Left ventricle myocardium inferior (tissue), 1 donor: ENCODE measurements around the gene OPHN1. TPM values are rescaled to one million over a fixed set of nuclear protein-coding genes. Genes with fewer than 3 reads are reported as not detected.

Experiments
- DNase-seq: peaks from one replicate; pipeline ENCODE4 v3.0.0-alpha.2; 2020
- H3K27ac ChIP-seq: fragments of 200-600 bp; replicated peaks from 2 replicates; pipeline ENCODE4 v1.8.0; 2021
- H3K27me3 ChIP-seq: fragments of 200-600 bp; 2 replicates; pipeline ENCODE4 v1.8.0; 2021; ENCODE audit warnings: low read depth
- H3K36me3 ChIP-seq: fragments of 200-600 bp; 2 replicates; pipeline ENCODE4 v1.8.0; 2021
- H3K4me1 ChIP-seq: fragments of 200-600 bp; 2 replicates; pipeline ENCODE4 v1.8.0; 2021
- H3K4me3 ChIP-seq: fragments of 200-600 bp; 2 replicates; pipeline ENCODE4 v1.8.0; 2021; ENCODE audit warnings: mild to moderate bottlenecking, moderate library complexity
- H3K9me3 ChIP-seq: fragments of 200-600 bp; replicated peaks from 2 replicates; pipeline ENCODE4 v1.8.0; 2021
- intact Hi-C: fragments of 100-400 bp; cut with micrococcal nuclease; formaldehyde crosslinking; loops from one replicate; pipeline ENCODE4 v1.11.0; 2022
- total RNA-seq: library from RNA; stranded (reverse); fragmentation: NEBNext Ultra II Directional; extraction: Animal tissue kit (Norgen Biotek cat#: 25700); gene quantifications from one replicate; pipeline ENCODE4 v1.2.1, GENCODE V29; 2021
- TF ChIP-seq, protein P1 (sequence below): fragments of 200-600 bp; IDR thresholded peaks from 2 replicates; pipeline ENCODE4 v1.8.0; 2021; ENCODE audit warnings: antibody characterized with exemption, mild to moderate bottlenecking, borderline replicate concordance
- donor health status: DM: no; HTN: yes; CAD: no; lungs with severe emphysema.

The OPHN1 gene
- total RNA-seq, 1 donor from 2014 or later: 5.0 TPM

DNA sequence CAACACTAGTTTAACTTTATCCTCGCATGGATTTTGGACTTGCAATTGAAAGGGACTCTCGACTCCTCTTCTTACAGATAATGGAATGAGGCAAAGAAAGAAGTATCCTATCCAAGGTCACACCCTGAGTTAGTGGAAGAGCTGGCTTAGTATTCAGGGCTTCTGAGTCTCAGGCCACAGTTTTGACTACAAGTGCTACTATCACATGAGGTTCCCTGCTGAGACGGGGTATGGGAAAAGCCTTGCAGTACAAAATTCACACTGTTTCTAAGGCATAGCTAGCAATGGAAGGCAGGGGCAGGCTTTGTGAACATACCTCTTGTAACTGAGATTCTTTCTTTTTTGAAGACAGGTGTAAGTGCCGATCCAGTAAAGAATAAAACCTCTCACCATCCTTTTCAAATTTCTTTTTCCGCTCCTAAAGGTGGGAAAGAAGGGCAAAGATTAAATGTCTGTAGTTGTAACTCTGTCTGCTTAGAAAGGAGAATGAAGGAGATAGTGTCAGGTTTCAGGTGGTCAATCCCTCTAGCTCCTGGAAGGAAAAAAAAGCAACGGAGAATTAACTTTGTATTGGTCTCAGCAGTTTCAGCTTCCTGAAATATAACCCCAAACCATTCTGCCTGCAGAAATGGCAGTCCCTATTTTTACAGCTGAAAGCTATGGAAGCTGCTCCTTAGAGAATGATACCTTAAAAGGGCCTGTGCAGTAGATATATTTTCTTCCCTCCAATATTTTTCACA lies 199.0 kb downstream of the OPHN1 start:
- Histone ChIP-seq H3K4me1 (no peaks in the 10 kb centered on the region), H3K27me3 (no peaks in the 10 kb centered on the region), H3K4me3 (no peak overlapping the region), H3K36me3 (no peaks in the 10 kb centered on the region), H3K9me3 (no peaks in the 10 kb centered on the region), H3K27ac (no peak overlapping the region)
- DNase-seq: no peak
- TF ChIP-seq, protein P1, sequence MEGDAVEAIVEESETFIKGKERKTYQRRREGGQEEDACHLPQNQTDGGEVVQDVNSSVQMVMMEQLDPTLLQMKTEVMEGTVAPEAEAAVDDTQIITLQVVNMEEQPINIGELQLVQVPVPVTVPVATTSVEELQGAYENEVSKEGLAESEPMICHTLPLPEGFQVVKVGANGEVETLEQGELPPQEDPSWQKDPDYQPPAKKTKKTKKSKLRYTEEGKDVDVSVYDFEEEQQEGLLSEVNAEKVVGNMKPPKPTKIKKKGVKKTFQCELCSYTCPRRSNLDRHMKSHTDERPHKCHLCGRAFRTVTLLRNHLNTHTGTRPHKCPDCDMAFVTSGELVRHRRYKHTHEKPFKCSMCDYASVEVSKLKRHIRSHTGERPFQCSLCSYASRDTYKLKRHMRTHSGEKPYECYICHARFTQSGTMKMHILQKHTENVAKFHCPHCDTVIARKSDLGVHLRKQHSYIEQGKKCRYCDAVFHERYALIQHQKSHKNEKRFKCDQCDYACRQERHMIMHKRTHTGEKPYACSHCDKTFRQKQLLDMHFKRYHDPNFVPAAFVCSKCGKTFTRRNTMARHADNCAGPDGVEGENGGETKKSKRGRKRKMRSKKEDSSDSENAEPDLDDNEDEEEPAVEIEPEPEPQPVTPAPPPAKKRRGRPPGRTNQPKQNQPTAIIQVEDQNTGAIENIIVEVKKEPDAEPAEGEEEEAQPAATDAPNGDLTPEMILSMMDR: no peak
- intact Hi-C loops: no loop called here

DNA sequence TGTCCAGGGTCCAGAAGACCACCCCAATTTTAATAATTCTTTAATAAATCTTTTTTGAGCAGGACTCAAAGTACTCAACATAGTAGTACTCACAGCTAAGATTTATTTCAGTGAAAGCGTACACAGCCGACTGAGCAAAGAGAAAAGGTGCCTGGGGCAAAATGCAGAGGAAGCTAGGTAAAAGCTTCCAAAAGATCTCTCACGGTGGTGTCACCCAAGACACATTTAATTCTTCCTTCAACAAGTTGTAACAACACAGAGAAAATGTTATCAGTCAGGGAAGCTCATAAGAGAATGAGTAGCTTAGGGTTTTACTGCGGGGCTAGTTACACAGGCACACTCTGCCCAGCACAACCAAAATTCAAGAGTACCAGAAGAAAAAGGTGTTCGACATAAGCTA lies 201.1 kb downstream of the OPHN1 start:
- H3K36me3 ChIP-seq: no peaks in the 10 kb centered on the region
- no peaks in the 10 kb centered on the region for H3K27me3 ChIP-seq
- TF ChIP-seq, protein P1: no peak
- no peaks in the 10 kb centered on the region for H3K4me1 ChIP-seq
- intact Hi-C loops: no loop called here
- no peak overlapping the region for H3K27ac ChIP-seq
- DNase-seq: no peak
- H3K4me3 ChIP-seq: no peak overlapping the region
- no peaks in the 10 kb centered on the region for H3K9me3 ChIP-seq

DNA sequence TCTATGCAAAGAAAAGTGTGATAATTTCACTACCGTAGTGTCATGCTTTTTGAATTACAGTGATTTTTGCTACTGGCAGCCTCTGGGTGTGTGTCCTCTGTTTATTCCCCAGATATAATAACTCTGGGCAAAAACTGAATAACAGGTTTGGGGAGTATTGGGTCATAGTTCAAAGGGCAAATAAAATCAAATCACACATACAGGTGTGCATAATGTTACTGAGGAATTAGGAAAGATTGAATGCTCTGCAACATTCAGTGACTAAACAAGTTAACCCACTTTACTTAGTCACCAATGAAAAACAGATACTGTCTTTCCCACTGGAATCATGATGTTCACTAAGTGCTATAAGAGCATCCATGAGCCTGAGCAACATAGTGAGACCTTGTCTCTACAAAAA lies 224.3 kb downstream of the OPHN1 start:
- TF ChIP-seq, protein P1: no peak
- H3K36me3 ChIP-seq: peaks cover 9% of the 10 kb centered on the region
- no peak for DNase-seq
- no peak overlapping the region for H3K4me3 ChIP-seq
- no peaks in the 10 kb centered on the region for H3K27me3 ChIP-seq
- intact Hi-C loops: no loop called here
- H3K9me3 ChIP-seq: no peaks in the 10 kb centered on the region
- no peak overlapping the region for H3K27ac ChIP-seq
- no peaks in the 10 kb centered on the region for H3K4me1 ChIP-seq

DNA sequence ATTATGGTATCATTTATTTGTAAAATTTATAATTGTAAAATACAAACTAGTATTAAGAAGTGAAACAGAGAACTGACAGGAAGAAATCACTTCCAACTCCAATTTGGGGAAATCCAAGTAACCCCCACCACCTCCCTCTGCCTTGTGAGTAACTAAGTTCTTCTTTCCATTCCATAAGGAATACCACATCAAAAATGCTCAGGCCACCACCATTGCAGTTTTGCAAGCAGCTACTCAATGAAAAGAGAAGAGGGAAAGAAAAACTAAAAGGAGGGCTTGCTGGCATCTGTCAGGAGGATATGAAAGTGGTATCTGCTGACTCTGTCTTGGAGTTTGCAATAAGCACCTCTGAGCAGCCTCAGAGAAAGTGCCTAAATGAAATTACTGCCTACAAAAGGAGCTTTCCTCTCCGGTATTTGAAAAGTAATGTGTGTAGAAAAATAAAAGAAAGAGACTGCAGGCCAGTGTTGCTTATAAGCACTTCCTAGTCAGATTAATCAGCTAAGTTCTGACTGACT lies 228.7 kb downstream of the OPHN1 start:
- H3K36me3 ChIP-seq: peaks cover 9% of the 10 kb centered on the region
- intact Hi-C loops: no loop called here
- H3K4me3 ChIP-seq: no peak overlapping the region
- H3K27ac ChIP-seq: no peak overlapping the region
- TF ChIP-seq, protein P1: no peak
- no peaks in the 10 kb centered on the region for H3K9me3 ChIP-seq
- DNase-seq: no peak
- H3K27me3 ChIP-seq: no peaks in the 10 kb centered on the region
- H3K4me1 ChIP-seq: no peaks in the 10 kb centered on the region

GRCh38 chrX:68203646-68204045 lies 229.6 kb downstream of the OPHN1 start:
- Histone ChIP-seq H3K4me3 (no peak overlapping the region), H3K36me3 (no peaks in the 10 kb centered on the region), H3K9me3 (no peaks in the 10 kb centered on the region), H3K4me1 (no peaks in the 10 kb centered on the region), H3K27me3 (no peaks in the 10 kb centered on the region), H3K27ac (no peak overlapping the region)
- intact Hi-C loops: no loop called here
- no peak for DNase-seq
- TF ChIP-seq, protein P1: no peak
